ENCODE results near the gene SST. TPM values are rescaled to one million over a fixed set of nuclear protein-coding genes. Genes with fewer than 3 reads are reported as not detected.

SST gene
- total and polyA plus RNA-seq, 2 of the 8 experiments (the other 6 are each of a cell fraction or from before 2014, with no cell fraction given) = 0.50 TPM; not detected in 1

- no peak for DNase-seq (ENCODE audit: low read depth in 1 of 2, low spot score in 2 of 2)
- Histone ChIP-seq H2BK5ac (ENCODE audit: low read depth, low read length) (no peak overlapping the region), H2BK12ac (ENCODE audit: low read depth, low read length) (no peak overlapping the region), H3K79me2 (ENCODE audit: control insufficient read depth in 1 of 2, insufficient read depth in 2 of 2, low read length in 2 of 2) (no peaks in the 10 kb centered on the region), H2BK120ac (replicated peaks; ENCODE audit: low read depth, low read length) (no peak overlapping the region), H3K23me2 (ENCODE audit: low read depth, low read length) (no peaks in the 10 kb centered on the region), H3K14ac (ENCODE audit: insufficient read length) (no peak overlapping the region), H2AK5ac (ENCODE audit: low read depth, low read length) (no peak overlapping the region), H3K4me3 (ENCODE audit: extremely low read depth in 1 of 4, insufficient read depth in 2 of 4, low read depth in 3 of 4, low read length in 4 of 4) (no peak overlapping the region), H3K36me3 (ENCODE audit: control insufficient read depth in 2 of 4, insufficient read depth in 4 of 4, low read length in 3 of 4) (no peaks in the 10 kb centered on the region), H3K79me1 (ENCODE audit: low read depth, low read length) (no peaks in the 10 kb centered on the region), H3K9me3 (ENCODE audit: insufficient read depth in 2 of 2, low read depth in 1 of 2, low read length in 1 of 2) (no peaks in the 10 kb centered on the region), H2AFZ (ENCODE audit: low read length) (no peak overlapping the region), H4K91ac (replicated peaks; ENCODE audit: insufficient read length, low read length) (no peak overlapping the region), H3K9ac (replicated peaks in 1 of 4; ENCODE audit: extremely low read depth in 1 of 4, low read depth in 3 of 4, low read length in 3 of 4) (no peak overlapping the region), H3K4me1 (replicated peaks in 1 of 4; ENCODE audit: control insufficient read depth in 3 of 4, insufficient read depth in 4 of 4, low read length in 3 of 4) (peaks cover 3 to 5% (median 4%) of the 10 kb centered on the region in 4 experiments; a peak in 6 of 7 replicates), H3K18ac (ENCODE audit: extremely low read depth, low read length) (no peak overlapping the region), H3K4me2 (ENCODE audit: insufficient read depth in 1 of 2, low read depth in 2 of 2, low read length in 2 of 2) (peak overlapping the region; percentile 22 to 33; a peak in 2 of 4 replicates), H3K56ac (replicated peaks; ENCODE audit: insufficient read length, low read depth, low read length) (no peak overlapping the region), H4K5ac (ENCODE audit: insufficient read length, low read depth, low read length) (no peak overlapping the region), H2BK15ac (ENCODE audit: low read length) (no peak overlapping the region), H4K8ac (ENCODE audit: extremely low read depth, insufficient read depth, low read length) (no peak overlapping the region), H3K27me3 (replicated peaks in 1 of 4; ENCODE audit: control insufficient read depth in 3 of 4, extremely low read depth in 1 of 4, insufficient read depth in 3 of 4, low read length in 3 of 4) (peaks cover 0 to under 1% (median 0%) of the 10 kb centered on the region in 4 experiments; a peak in 4 of 7 replicates), H3K23ac (ENCODE audit: insufficient read length) (no peak overlapping the region), H2BK20ac (ENCODE audit: low read length) (no peak overlapping the region), H4K20me1 (replicated peaks in 1 of 2; ENCODE audit: control insufficient read depth in 1 of 2, insufficient read depth in 2 of 2, low read length in 2 of 2) (no peaks in the 10 kb centered on the region), H3K27ac (ENCODE audit: low read depth, low read length) (no peak overlapping the region), H3K4ac (replicated peaks; ENCODE audit: insufficient read length, low read depth, low read length) (no peak overlapping the region)
- WGBS, 2 experiments (ENCODE audit: extremely low coverage in 1 of 2, insufficient coverage in 1 of 2, insufficient read length in 1 of 2, insufficient replicate concordance in 2 of 2, low coverage in 1 of 2, low lambda C conversion rate in 2 of 2, missing lambda C conversion rate in 1 of 2) = 52% methylated on average over 3 of the region's 3 CpGs; no CpG with 5 or more reads in 1 of the 2 experiments
- CTCF ChIA-PET (ENCODE audit: partially characterized antibody) = interaction anchor here (2.0 kb wide), 1 partner anchor 309 kb away, joined by 8 read pairs; no protein-coding TSS in a partner anchor
- FAIRE-seq = peak; percentile 97
- POLR2A ChIA-PET (ENCODE audit: partially characterized antibody) = no interaction called here
- TF ChIP-seq RXRA (IDR thresholded peaks at IDR 0.05; ENCODE audit: insufficient read depth, low read depth, low read length) (no peak), GABPA (IDR thresholded peaks at IDR 0.05; ENCODE audit: borderline replicate concordance, insufficient read depth, low read length) (no peak), CEBPB (IDR thresholded peaks at IDR 0.05; ENCODE audit: low read depth, low read length) (no peak), JUN (IDR thresholded peaks at IDR 0.05; ENCODE audit: low read depth, low read length) (no peak), HDAC2 (IDR thresholded peaks at IDR 0.05; ENCODE audit: borderline replicate concordance in 1 of 2, low read depth in 2 of 2, low read length in 2 of 2) (no peak), CBX5 (IDR thresholded peaks at IDR 0.05; ENCODE audit: low read depth, low read length) (no peak), BACH1 (IDR thresholded peaks at IDR 0.05; ENCODE audit: low read length) (no peak), MAX (IDR thresholded peaks at IDR 0.05) (0 out of 2 replicates have a peak, but pooled peaks have one; percentile 28), EGR1 (IDR thresholded peaks at IDR 0.05; ENCODE audit: borderline replicate concordance, low read depth, low read length) (no peak), ASH2L (IDR thresholded peaks at IDR 0.05; ENCODE audit: low read length) (no peak), TEAD4 (IDR thresholded peaks at IDR 0.05; ENCODE audit: low read depth, low read length) (peak; percentile 78), SAP30 (IDR thresholded peaks at IDR 0.05; ENCODE audit: insufficient read depth, insufficient replicate concordance, low read length) (no peak)
These were observed 42.0 kb downstream of the SST start for GRCh38 chr3:187628169-187628568.
